ENCODE data around the gene KL.

The KL gene

DNA sequence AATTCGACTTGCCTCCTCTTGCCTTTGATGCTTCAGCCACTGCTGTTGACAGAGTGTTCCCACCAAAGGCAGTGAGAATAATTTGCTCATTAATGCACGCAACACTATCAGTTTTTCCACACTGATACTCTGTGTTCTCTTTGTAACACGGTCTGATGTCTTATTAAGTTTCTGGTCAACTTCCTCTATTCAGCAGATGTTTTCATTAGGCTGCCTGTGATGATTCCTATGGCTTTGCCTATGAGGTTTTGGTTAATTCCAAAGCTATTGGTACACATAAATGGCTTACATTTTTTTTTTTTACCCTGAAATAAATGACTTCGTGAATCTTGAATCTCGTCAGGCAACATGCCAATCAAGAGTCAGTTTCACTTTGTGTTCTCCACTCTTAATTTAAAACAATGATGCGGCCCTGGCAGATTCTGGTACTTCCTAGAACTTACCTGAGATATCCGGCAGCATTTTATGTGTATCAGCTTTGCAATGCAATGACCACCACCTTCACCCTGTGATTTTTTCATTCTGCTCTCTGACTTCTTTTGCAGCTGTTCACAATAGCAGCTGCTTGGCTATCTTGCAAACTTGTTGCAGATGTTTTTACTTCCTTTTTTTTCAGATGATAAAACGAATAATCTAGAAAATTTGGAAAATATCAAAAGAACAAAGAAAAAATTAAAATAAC, 27.5 kb upstream of the KL start:
- H3K4me1 ChIP-seq (ENCODE audit: insufficient read depth, low read length): no peaks in the 10 kb centered on the region
- H3K9me3 ChIP-seq (ENCODE audit: control insufficient read depth, insufficient read depth, low read length): no peaks in the 10 kb centered on the region; the same call in 1 of the 2 replicates
- H3K36me3 ChIP-seq (ENCODE audit: insufficient read depth, low read length): no peaks in the 10 kb centered on the region
- H3K9ac ChIP-seq (ENCODE audit: low read depth, low read length): no peak overlapping the region

DNA sequence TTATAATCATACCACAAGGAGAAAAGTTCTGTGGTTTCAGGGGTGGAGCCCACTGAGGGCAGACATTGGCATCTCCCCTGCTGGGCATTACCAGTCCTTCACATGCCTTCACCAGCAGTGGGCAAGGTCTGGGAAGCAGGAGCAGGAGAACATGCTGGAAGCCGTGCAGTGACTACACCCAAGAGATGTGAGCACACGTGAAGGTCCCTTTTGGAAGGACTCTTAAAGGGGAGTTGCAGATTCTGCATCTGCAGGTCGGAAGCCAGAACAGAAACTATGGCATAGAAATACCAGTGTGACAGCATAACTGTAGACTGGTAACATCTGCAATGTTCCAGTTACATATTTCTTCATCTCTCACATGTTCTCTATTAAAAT, 26.9 kb upstream of the KL start:
- no peaks in the 10 kb centered on the region for H3K4me1 ChIP-seq (ENCODE audit: insufficient read depth, low read length)
- no peaks in the 10 kb centered on the region for H3K36me3 ChIP-seq (ENCODE audit: insufficient read depth, low read length)
- H3K9ac ChIP-seq (ENCODE audit: low read depth, low read length): no peak overlapping the region
- H3K9me3 ChIP-seq (ENCODE audit: control insufficient read depth, insufficient read depth, low read length): no peaks in the 10 kb centered on the region; the same call in 1 of the 2 replicates

DNA sequence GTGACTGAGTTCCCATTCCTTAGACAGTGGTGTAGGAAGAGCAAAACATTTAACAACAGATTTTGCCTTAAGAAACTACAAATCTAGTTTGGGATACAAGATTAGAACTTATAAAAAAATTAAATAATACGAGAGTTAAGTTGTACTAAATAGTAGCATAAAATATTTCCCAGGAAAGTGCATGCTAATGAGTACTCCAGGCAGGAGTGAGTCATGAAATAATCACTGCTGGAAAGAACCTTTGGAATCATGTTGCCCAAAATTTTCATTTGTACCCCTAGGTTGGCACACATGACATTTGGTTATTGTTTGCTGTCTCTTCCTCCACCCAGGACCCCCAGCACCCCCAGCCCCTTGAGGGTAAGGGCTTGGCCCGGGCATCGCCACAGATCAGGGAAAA, 26.3 kb upstream of the KL start:
- H3K4me1 ChIP-seq (ENCODE audit: insufficient read depth, low read length): no peaks in the 10 kb centered on the region
- no peaks in the 10 kb centered on the region; the same call in 1 of the 2 replicates for H3K9me3 ChIP-seq (ENCODE audit: control insufficient read depth, insufficient read depth, low read length)
- no peak overlapping the region for H3K9ac ChIP-seq (ENCODE audit: low read depth, low read length)
- H3K36me3 ChIP-seq (ENCODE audit: insufficient read depth, low read length): no peaks in the 10 kb centered on the region

DNA sequence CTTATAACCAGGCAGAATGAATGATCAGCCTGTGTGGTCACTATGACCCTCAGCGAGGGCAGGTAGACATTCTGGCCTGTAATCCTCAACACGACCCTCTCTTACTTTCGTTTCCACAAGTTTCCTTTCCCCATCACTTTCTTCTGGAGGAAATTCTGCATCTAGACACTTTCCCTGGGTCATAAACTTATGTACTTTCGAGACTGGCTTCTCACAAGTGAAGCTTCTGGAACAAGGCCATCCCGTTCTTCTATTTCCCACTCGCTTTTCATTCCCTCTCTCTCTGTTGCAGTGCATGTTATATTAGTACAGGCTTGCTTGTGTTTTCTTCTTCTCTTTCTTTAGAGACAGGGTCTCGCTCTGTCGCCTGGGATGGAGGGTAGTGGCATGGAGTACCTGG, 23.1 kb upstream of the KL start:
- no peak overlapping the region for H3K9ac ChIP-seq (ENCODE audit: low read depth, low read length)
- no peaks in the 10 kb centered on the region for H3K36me3 ChIP-seq (ENCODE audit: insufficient read depth, low read length)
- H3K9me3 ChIP-seq (ENCODE audit: control insufficient read depth, insufficient read depth, low read length): no peaks in the 10 kb centered on the region
- H3K4me1 ChIP-seq (ENCODE audit: insufficient read depth, low read length): no peaks in the 10 kb centered on the region

DNA sequence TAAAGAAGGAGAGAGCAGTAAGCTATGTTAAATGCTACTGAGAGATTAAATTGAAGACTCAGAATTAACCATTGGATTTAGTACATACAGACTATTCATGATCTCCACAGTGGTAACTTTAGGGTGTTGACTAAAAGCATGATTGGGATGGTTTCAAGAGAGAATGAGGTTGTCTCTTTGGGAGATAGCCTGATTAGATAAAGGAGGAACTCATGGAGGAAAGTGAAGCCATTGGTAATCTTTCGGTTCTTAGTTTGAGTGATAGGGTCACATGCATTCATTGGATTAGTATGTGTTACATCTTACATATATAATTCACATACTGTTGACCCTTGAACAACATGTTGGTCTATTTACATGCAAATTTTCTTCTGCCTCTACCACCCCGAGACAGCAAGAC, 18.8 kb upstream of the KL start:
- no peaks in the 10 kb centered on the region for H3K4me1 ChIP-seq (ENCODE audit: insufficient read depth, low read length)
- H3K36me3 ChIP-seq (ENCODE audit: insufficient read depth, low read length): no peaks in the 10 kb centered on the region
- no peaks in the 10 kb centered on the region for H3K9me3 ChIP-seq (ENCODE audit: control insufficient read depth, insufficient read depth, low read length)
- no peak overlapping the region for H3K9ac ChIP-seq (ENCODE audit: low read depth, low read length)

DNA sequence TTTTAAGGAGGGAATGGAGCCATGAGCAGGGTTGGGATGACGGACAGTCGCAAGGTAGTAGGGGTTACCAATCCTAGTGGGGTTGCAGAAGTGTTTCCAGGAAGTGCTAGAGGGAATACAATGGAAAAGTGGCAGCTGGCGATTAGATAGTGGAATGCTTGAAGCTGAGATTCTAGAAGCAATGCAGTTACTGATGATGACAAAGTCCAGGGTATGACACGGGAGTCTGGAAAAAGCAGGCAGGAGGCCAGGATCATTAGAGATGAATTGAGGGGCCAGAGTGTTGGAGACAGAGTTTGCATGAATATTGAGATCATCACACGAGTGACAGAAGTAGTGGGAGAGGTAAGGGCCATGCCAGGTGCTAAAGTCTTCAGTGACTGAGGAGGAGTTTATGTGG, 17.3 kb upstream of the KL start:
- no peak overlapping the region for H3K9ac ChIP-seq (ENCODE audit: low read depth, low read length)
- no peaks in the 10 kb centered on the region for H3K9me3 ChIP-seq (ENCODE audit: control insufficient read depth, insufficient read depth, low read length)
- no peaks in the 10 kb centered on the region for H3K4me1 ChIP-seq (ENCODE audit: insufficient read depth, low read length)
- H3K36me3 ChIP-seq (ENCODE audit: insufficient read depth, low read length): no peaks in the 10 kb centered on the region

DNA sequence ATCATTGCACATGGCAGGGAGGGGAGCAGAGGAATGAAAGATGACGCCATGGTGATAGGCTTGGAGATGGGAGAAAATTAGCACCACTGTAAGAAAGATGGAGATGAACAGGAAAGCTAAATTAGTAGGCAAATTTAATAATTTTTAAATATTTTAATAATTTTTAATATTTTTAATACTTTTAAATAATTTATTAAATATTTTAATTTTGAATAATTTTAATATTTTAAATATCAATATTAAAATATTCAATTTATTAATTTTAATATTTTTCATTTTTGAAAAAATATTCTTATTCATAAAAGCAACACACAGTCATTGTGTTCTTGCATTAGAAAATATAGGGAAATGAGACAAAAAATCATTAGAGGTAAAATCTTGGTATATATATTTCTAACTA, 15.9 kb upstream of the KL start:
- H3K9me3 ChIP-seq (ENCODE audit: control insufficient read depth, insufficient read depth, low read length): no peaks in the 10 kb centered on the region
- H3K9ac ChIP-seq (ENCODE audit: low read depth, low read length): no peak overlapping the region
- no peaks in the 10 kb centered on the region for H3K36me3 ChIP-seq (ENCODE audit: insufficient read depth, low read length)
- no peaks in the 10 kb centered on the region; the same call in 1 of the 2 replicates for H3K4me1 ChIP-seq (ENCODE audit: insufficient read depth, low read length)

DNA sequence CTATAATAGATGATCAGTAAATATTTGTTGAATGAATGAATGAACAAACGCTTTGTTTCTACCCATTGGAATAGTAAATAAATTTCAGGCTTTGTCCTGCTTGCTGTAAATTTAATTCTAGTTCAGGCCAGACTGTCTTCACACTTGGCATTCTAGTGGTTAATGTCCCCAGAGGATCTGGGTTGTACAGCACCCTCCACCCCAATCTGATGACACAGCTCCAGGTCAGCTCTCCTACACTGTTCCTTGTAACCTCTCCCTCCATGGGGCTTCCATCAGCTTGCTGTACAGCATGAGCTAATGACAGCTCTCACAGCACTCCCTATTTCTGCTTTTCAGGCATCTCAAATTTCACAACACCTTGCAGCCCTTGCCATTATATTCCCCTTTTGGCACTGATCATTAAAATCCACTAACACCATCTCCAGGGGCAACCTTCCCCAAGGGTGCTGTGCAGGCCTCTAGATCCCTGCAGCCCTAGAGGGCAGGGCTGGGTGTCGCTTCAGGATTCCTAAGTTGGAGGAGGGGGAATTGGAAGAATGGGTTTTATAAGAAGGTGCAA, 12.7 kb upstream of the KL start:
- Histone ChIP-seq H3K9me3 (ENCODE audit: control insufficient read depth, insufficient read depth, low read length) (peaks cover 9% of the 10 kb centered on the region; the same call in 1 of the 2 replicates), H3K36me3 (ENCODE audit: insufficient read depth, low read length) (no peaks in the 10 kb centered on the region), H3K4me1 (ENCODE audit: insufficient read depth, low read length) (peaks cover 6% of the 10 kb centered on the region; the same call in 1 of the 2 replicates), H3K9ac (ENCODE audit: low read depth, low read length) (no peak overlapping the region)

DNA sequence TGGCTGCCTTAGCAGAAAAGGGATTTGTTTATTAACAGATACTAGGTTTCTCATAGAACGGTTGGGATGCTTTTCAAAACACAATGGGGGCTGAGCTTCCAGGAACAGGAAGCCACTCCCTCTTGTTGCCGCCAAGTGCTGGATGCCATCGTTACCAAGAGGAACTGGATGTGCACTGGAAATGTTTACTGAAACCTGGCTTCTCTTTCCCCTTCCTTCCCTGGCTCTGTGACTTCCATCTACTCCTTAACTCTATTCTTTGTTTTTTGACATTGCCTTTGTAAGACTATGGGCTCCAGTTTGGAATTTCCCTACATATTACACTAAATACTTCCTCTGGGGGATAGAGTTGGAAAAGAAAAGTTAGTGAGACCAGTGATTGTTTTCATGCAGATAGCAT, 11.7 kb upstream of the KL start:
- peaks cover 6% of the 10 kb centered on the region; the same call in 1 of the 2 replicates for H3K4me1 ChIP-seq (ENCODE audit: insufficient read depth, low read length)
- no peak overlapping the region for H3K9ac ChIP-seq (ENCODE audit: low read depth, low read length)
- no peaks in the 10 kb centered on the region for H3K36me3 ChIP-seq (ENCODE audit: insufficient read depth, low read length)
- H3K9me3 ChIP-seq (ENCODE audit: control insufficient read depth, insufficient read depth, low read length): peaks cover 9% of the 10 kb centered on the region; the same call in 1 of the 2 replicates

DNA sequence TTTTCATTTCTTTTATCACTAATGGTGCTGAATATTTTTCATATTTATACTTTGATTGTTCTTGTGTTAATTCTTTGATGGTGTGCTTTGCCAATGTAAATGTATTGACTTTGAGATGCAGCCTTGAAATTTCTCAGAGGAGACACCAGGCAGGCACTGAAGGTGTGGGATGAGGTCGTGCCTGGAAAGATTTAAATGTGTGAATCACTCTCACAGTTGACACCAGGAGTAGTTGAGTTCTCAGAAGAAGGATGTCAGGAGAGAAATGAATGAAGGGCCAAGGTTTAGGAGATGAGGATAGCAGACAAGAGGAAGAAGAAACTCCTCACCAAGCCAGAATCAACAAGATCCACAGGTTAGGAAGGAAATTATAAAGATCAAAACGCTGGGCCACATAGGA, 10.1 kb upstream of the KL start:
- Histone ChIP-seq H3K4me1 (ENCODE audit: insufficient read depth, low read length) (peaks cover 6% of the 10 kb centered on the region; the same call in 1 of the 2 replicates), H3K9ac (ENCODE audit: low read depth, low read length) (no peak overlapping the region), H3K36me3 (ENCODE audit: insufficient read depth, low read length) (no peaks in the 10 kb centered on the region), H3K9me3 (ENCODE audit: control insufficient read depth, insufficient read depth, low read length) (peaks cover 9% of the 10 kb centered on the region; the same call in 1 of the 2 replicates)

DNA sequence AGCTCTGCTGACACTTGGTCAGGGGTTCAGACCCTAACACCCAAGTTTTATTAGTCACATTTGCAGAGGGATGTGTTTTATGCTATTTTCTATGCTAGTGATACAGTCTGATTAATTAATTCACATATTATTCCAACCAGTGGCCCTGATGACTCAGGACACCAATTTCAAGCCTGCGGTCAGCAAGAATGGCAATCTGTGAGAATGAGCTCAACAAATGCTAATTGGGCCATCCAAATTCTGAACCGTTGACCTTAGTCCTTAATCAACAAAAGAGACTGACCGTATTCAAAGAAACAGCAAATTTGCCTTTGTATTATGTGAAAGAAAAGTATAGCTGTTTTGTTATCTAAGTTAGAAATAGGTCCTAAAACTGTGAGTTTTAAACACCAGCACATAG, 9.6 kb upstream of the KL start:
- Histone ChIP-seq H3K9ac (ENCODE audit: low read depth, low read length) (no peak overlapping the region), H3K4me1 (ENCODE audit: insufficient read depth, low read length) (peaks cover 6% of the 10 kb centered on the region; the same call in 1 of the 2 replicates), H3K36me3 (ENCODE audit: insufficient read depth, low read length) (no peaks in the 10 kb centered on the region), H3K9me3 (ENCODE audit: control insufficient read depth, insufficient read depth, low read length) (peaks cover 9% of the 10 kb centered on the region; the same call in 1 of the 2 replicates)

DNA sequence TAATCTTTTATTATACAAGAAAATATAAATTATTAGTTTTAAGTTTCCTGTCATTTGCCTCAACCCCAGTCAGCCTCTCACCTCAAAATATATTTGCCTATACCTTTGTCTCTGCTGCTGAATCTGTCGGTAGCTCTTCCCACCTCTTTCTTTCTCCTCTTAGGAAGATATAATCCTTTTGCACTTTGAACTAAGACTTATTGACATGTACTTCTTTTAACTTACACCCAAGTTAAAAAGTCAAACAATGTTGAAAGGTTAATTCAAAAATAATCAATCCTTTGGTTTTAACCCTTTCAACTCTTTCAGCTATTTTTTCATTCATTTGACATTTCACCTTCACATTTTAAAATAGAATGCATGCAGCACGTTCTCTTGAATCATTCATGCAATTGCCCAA, 9.0 kb upstream of the KL start:
- H3K36me3 ChIP-seq (ENCODE audit: insufficient read depth, low read length): no peaks in the 10 kb centered on the region
- H3K4me1 ChIP-seq (ENCODE audit: insufficient read depth, low read length): peaks cover 6% of the 10 kb centered on the region; the same call in 1 of the 2 replicates
- peaks cover 9% of the 10 kb centered on the region; the same call in 1 of the 2 replicates for H3K9me3 ChIP-seq (ENCODE audit: control insufficient read depth, insufficient read depth, low read length)
- H3K9ac ChIP-seq (ENCODE audit: low read depth, low read length): no peak overlapping the region

DNA sequence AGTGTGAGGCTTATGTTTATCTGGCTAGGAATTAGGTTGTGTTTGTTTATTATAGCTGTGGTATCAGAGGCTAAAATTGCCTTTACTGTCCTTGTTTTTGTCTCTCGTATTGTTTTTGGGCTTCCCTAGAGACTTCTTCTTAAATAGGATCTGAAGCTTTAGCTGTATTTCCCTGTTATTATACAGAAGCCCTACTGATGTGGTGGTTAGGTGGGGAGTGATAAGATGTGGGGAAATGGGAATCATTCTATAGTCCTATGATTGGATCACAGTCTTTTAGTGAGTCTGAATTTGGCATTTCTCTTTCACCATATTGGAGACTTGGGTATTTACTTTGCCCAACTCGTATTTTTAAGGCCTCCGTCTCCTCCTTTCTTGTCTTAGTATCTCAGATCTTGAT, 8.3 kb upstream of the KL start:
- Histone ChIP-seq H3K9ac (ENCODE audit: low read depth, low read length) (no peak overlapping the region), H3K36me3 (ENCODE audit: insufficient read depth, low read length) (no peaks in the 10 kb centered on the region), H3K9me3 (ENCODE audit: control insufficient read depth, insufficient read depth, low read length) (peaks cover 9% of the 10 kb centered on the region; the same call in 1 of the 2 replicates), H3K4me1 (ENCODE audit: insufficient read depth, low read length) (peaks cover 6% of the 10 kb centered on the region; the same call in 1 of the 2 replicates)

DNA sequence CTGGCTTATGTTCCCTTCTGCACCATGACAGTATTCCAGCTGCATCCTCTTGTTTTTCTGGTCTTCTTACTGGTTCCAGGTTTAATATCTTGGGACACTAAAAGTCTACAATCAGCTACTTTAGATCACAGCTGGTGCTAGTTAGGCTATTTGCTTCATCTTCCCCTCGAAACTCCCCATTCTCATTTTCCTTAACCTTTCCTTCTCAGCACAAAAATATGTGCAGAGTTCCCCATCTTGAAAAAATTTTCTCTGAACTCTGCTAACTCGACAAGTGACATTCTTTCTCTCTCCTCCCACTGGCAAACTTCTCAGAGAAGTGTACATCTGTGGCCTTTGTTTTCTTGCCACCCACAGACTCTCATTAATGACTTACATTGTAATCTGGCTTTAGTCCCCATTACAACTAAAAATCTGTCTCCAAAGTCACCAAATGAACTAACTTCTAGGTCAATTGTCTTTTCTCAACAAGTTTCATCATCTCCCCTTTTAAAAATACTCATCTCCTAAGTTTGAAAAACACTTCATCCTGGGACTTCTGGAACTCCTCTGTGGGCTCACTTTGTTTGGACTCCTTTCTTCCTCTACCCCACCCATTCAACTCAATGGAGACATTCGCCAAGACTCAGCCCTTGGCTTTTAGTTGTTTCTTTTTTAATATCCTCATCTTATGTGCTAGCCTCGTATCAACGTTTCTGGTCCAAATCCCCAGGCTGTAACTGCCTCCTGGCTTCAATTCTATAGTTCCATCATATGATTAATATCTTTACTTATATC, 7.1 kb upstream of the KL start:
- no peak overlapping the region for H3K9ac ChIP-seq (ENCODE audit: low read depth, low read length)
- H3K4me1 ChIP-seq (ENCODE audit: insufficient read depth, low read length): peaks cover 6% of the 10 kb centered on the region; the same call in 1 of the 2 replicates
- H3K36me3 ChIP-seq (ENCODE audit: insufficient read depth, low read length): no peaks in the 10 kb centered on the region
- H3K9me3 ChIP-seq (ENCODE audit: control insufficient read depth, insufficient read depth, low read length): peaks cover 9% of the 10 kb centered on the region; the same call in 1 of the 2 replicates
